IMR-90 (cell line): ENCODE results near the gene REPIN1. TPM values are rescaled to one million over a fixed set of nuclear protein-coding genes. Genes with fewer than 3 reads are reported as not detected.

Experiments used
- ATAC-seq: fragments of 200-7000 bp; cut with Tn5 transposase; 2 replicates; pipeline ENCODE4 v1.9.1; 2020; ENCODE audit warnings: low read depth, mild to moderate bottlenecking, moderate library complexity
- BruUV-seq: library from RNA; stranded (reverse); fragments of 400-500 nt; replicated peaks from 2 replicates; lab custom pipeline; 2021; lab: Mats Ljungman, UMichigan
- CTCF ChIA-PET: fragments of 300-600 bp; formaldehyde crosslinking; extraction: SDS; loops from one replicate; lab custom pipeline; 2021; ENCODE audit warnings: antibody characterized with exemption; lab: Yijun Ruan, JAX
- POLR2A ChIA-PET: fragments of 300-600 bp; sonication (Branson Sonifier 250); formaldehyde crosslinking; loops from one replicate; lab custom pipeline; 2022; ENCODE audit warnings: antibody characterized with exemption; ENCODE audit not compliant: unreplicated experiment; lab: Charles Lee
- DNase-seq: peaks from one replicate; pipeline ENCODE4 v3.0.0; 2013
- H2AFZ ChIP-seq: replicated peaks from 2 replicates; pipeline ENCODE3; 2013; ENCODE audit warnings: low read length, mild to moderate bottlenecking; ENCODE audit not compliant: poor library complexity
- H2AK5ac ChIP-seq: 2 replicates; pipeline ENCODE4 v1.6.1; 2013; ENCODE audit warnings: low read depth, low read length, inconsistent platforms
- H2AK9ac ChIP-seq: replicated peaks from 2 replicates; pipeline ENCODE3; 2013; ENCODE audit warnings: mild to moderate bottlenecking, low read depth, low read length, moderate library complexity; ENCODE audit not compliant: poor library complexity
- H2BK120ac ChIP-seq: 2 replicates; pipeline ENCODE4 v1.6.1; 2013; ENCODE audit warnings: low read depth, low read length, inconsistent platforms
- H2BK15ac ChIP-seq: 3 replicates; pipeline ENCODE4 v1.6.1; 2013; ENCODE audit warnings: low read depth, low read length, inconsistent platforms
- H2BK20ac ChIP-seq: 2 replicates; pipeline ENCODE4 v1.6.1; 2013; ENCODE audit warnings: low read depth, mild to moderate bottlenecking, inconsistent platforms, low read length, moderate library complexity
- H2BK5ac ChIP-seq: 2 replicates; pipeline ENCODE4 v1.6.1; 2013; ENCODE audit warnings: mild to moderate bottlenecking, low read depth, low read length, inconsistent platforms; ENCODE audit not compliant: poor library complexity, severe bottlenecking
- H3K14ac ChIP-seq: replicated peaks from 2 replicates; pipeline ENCODE4 v1.6.1; 2013; ENCODE audit warnings: low read depth, low read length, inconsistent platforms
- H3K18ac ChIP-seq: 2 replicates; pipeline ENCODE4 v1.6.1; 2013; ENCODE audit warnings: low read depth, low read length, control low read depth
- H3K23ac ChIP-seq: 2 replicates; pipeline ENCODE4 v1.6.1; 2013; ENCODE audit warnings: low read depth, low read length, inconsistent platforms
- H3K27ac ChIP-seq: 2 replicates; pipeline ENCODE4 v1.5.1; 2013; ENCODE audit warnings: mild to moderate bottlenecking, control low read depth, low read length; ENCODE audit not compliant: insufficient read depth
- H3K27me3 ChIP-seq: 2 replicates; pipeline ENCODE4 v1.6.1; 2013; ENCODE audit warnings: low read length; ENCODE audit not compliant: control insufficient read depth, insufficient read depth
- H3K36me3 ChIP-seq: 2 replicates; pipeline ENCODE4 v1.6.1; 2013; ENCODE audit warnings: low read length, mixed read lengths; ENCODE audit not compliant: control insufficient read depth, insufficient read depth
- H3K4ac ChIP-seq: 2 replicates; pipeline ENCODE4 v1.6.1; 2013; ENCODE audit warnings: low read depth, low read length, inconsistent platforms
- H3K4me1 ChIP-seq: 2 replicates; pipeline ENCODE4 v1.6.1; 2013; ENCODE audit warnings: low read length, mixed read lengths; ENCODE audit not compliant: control insufficient read depth, insufficient read depth
- H3K4me2 ChIP-seq: 2 replicates; pipeline ENCODE4 v1.6.1; 2013; ENCODE audit warnings: low read depth, mild to moderate bottlenecking, control low read depth, low read length, moderate library complexity
- H3K4me3 ChIP-seq: 2 replicates; pipeline ENCODE4 v1.5.1; 2013; ENCODE audit warnings: low read depth, mild to moderate bottlenecking, control low read depth, low read length, moderate library complexity; ENCODE audit not compliant: insufficient read depth
- H3K56ac ChIP-seq: 2 replicates; pipeline ENCODE4 v1.6.1; 2013; ENCODE audit warnings: low read length, inconsistent platforms; ENCODE audit not compliant: insufficient read depth; ENCODE audit errors: extremely low read depth
- H3K79me1 ChIP-seq, 2 experiments: 2 replicates each; pipeline ENCODE4 v1.6.1; 2013; ENCODE audit warnings: low read length in 2 of 2, inconsistent platforms in 1 of 2, low read depth in 1 of 2
- H3K9ac ChIP-seq: 2 replicates; pipeline ENCODE4 v1.6.1; 2013; ENCODE audit warnings: low read depth, low read length, control low read depth
- H3K9me1 ChIP-seq: 2 replicates; pipeline ENCODE4 v1.6.1; 2013; ENCODE audit warnings: low read length, inconsistent platforms; ENCODE audit not compliant: insufficient read depth
- H3K9me3 ChIP-seq: 2 replicates; pipeline ENCODE4 v1.6.1; 2013; ENCODE audit warnings: low read length; ENCODE audit not compliant: control insufficient read depth, insufficient read depth
- H4K20me1 ChIP-seq: 2 replicates; pipeline ENCODE4 v1.6.1; 2013; ENCODE audit warnings: low read length, inconsistent platforms; ENCODE audit not compliant: insufficient read depth
- H4K5ac ChIP-seq: 2 replicates; pipeline ENCODE4 v1.6.1; 2013; ENCODE audit warnings: mild to moderate bottlenecking, low read depth, low read length, control low read depth
- H4K8ac ChIP-seq, 2 experiments: 2 replicates each; pipeline ENCODE4 v1.6.1; 2013; ENCODE audit warnings: low read depth in 2 of 2, low read length in 2 of 2, control low read depth in 1 of 2, inconsistent platforms in 1 of 2
- H4K91ac ChIP-seq: 2 replicates; pipeline ENCODE4 v1.6.1; 2013; ENCODE audit warnings: low read depth, low read length, inconsistent platforms; ENCODE audit not compliant: insufficient read depth
- MXI1 ChIP-seq: IDR thresholded peaks from 2 replicates; pipeline ENCODE4 v1.6.1; 2012; ENCODE audit warnings: low read depth, mild to moderate bottlenecking, low read length, moderate library complexity, borderline replicate concordance
- NFE2L2 ChIP-seq: fragments of 150-350 bp; IDR thresholded peaks from 2 replicates; pipeline ENCODE4 v1.6.1; 2016; ENCODE audit warnings: low read depth, mild to moderate bottlenecking, low read length
- POLR2A ChIP-seq: IDR thresholded peaks from 2 replicates; pipeline ENCODE4 v1.6.1; 2012; ENCODE audit warnings: mild to moderate bottlenecking, low read depth, low read length
- RAD21 ChIP-seq: IDR thresholded peaks from 2 replicates; pipeline ENCODE4 v1.6.1; 2012; ENCODE audit warnings: low read length, improper control_type of control experiment
- RFX5 ChIP-seq: IDR thresholded peaks from 2 replicates; pipeline ENCODE4 v1.8.0; 2012; ENCODE audit warnings: low read depth, mild to moderate bottlenecking, low read length, moderate library complexity
- WGBS, 2 experiments: methylation state at CpG; one replicate each; pipeline versions ENCODE4 v1.1.5 to v1.1.7; 2013; ENCODE audit warnings: missing lambda C conversion rate in 2 of 2; ENCODE audit not compliant: insufficient read length in 1 of 2; ENCODE audit errors: extremely low coverage in 2 of 2; 5-methylcytosine and 5-hydroxymethylcytosine counted together
- dilution Hi-C: fragments of 300-500 bp; cut with HindIII; formaldehyde crosslinking; loops from one replicate; pipeline ENCODE4 v1.14.3; 2018; ENCODE audit warnings: low sequenced_read_pairs; ENCODE audit not compliant: unreplicated experiment
- in situ Hi-C: fragments of 300-500 bp; cut with MboI; formaldehyde crosslinking; loops from 3 replicates; pipeline ENCODE4 v1.14.3; 2019; ENCODE audit warnings: low sequenced_read_pairs, inconsistent platforms, mixed read lengths
- intact Hi-C: fragments of 100-400 bp; cut with micrococcal nuclease; formaldehyde crosslinking; loops from 2 replicates; pipeline ENCODE4 v1.10.0; 2022
- polyA plus RNA-seq, 3 experiments: library from polyadenylated mRNA; depleted of rRNA; stranded (reverse); fragments of >200 nt; gene quantifications; 2 replicates each; pipeline ENCODE4 v1.2.3, GENCODE V29; 2012; ENCODE audit warnings: low replicate concordance in 1 of 3
- total RNA-seq: library from RNA; depleted of rRNA; stranded (reverse); fragments of >200 nt; gene quantifications from 2 replicates; pipeline ENCODE4 v1.2.3, GENCODE V29; 2012
- TF ChIP-seq, protein P1 (sequence below): fragments of 150-350 bp; IDR thresholded peaks from 2 replicates; pipeline ENCODE4 v1.6.1; 2017; ENCODE audit warnings: mild to moderate bottlenecking, antibody characterized with exemption, low read length, low read depth
- TF ChIP-seq, protein P2 (sequence below): fragments of 150-350 bp; IDR thresholded peaks from 2 replicates; pipeline ENCODE4 v1.6.1; 2016; ENCODE audit warnings: low read depth, mild to moderate bottlenecking, low read length, moderate library complexity, borderline replicate concordance
- TF ChIP-seq, protein P3 (sequence below): conservative IDR thresholded peaks from 2 replicates; pipeline ENCODE4 v1.5.1; 2012; ENCODE audit warnings: mild to moderate bottlenecking, low read depth, low read length, improper control_type of control experiment

The REPIN1 gene
- total and polyA plus RNA-seq, 2 of the 4 experiments (the other 2 are of a cell fraction) = 19.4 to 50.6 TPM

DNA sequence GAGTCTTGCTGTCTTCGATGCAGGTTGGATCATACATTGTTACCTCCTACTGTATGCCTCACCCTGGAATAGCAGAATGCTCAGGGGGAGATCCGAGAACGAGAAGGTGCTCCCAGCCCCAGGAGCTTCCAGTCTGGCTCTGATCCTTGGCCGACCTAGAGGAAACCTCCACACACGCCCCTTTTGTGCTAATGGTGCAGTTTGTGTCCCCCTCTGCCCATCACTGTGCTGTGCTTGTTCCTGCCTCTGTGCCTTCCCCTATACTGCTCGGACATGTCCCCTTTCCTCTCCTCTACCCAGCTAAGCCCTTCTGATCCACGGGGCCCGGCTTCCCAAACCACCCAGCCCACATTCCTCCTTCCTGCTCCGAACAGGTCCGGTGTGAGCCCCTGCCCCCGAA lies 43.0 kb downstream of the REPIN1 start:
- Histone ChIP-seq H2BK120ac (no peak overlapping the region), H3K36me3 (no peaks in the 10 kb centered on the region; the same call in 1 of the 2 replicates), H3K14ac (no peak overlapping the region), H3K27me3 (no peaks in the 10 kb centered on the region), H3K4me1 (peaks cover 3% of the 10 kb centered on the region), H4K20me1 (no peaks in the 10 kb centered on the region; the same call in 1 of the 2 replicates), H3K23ac (no peak overlapping the region), H3K4ac (no peak overlapping the region), H2BK15ac (no peak overlapping the region), H4K5ac (no peak overlapping the region), H3K9me3 (no peaks in the 10 kb centered on the region), H2BK20ac (no peak overlapping the region), H3K9me1 (peaks cover 5% of the 10 kb centered on the region), H4K91ac (no peak overlapping the region), H2AFZ (no peak overlapping the region), H3K4me3 (no peak overlapping the region), H2BK5ac (no peak overlapping the region), H4K8ac (no peak overlapping the region), H2AK9ac (no peak overlapping the region), H2AK5ac (no peak overlapping the region), H3K4me2 (no peak overlapping the region), H3K27ac (no peak overlapping the region), H3K56ac (no peak overlapping the region), H3K79me1 (peaks cover 0 to 5% of the 10 kb centered on the region in 2 experiments; a peak in 2 of 4 replicates), H3K9ac (no peak overlapping the region), H3K18ac (no peak overlapping the region)
- dilution Hi-C loops = no loop called here
- ATAC-seq (no peak), DNase-seq (no peak)
- POLR2A ChIA-PET = no interaction called here
- in situ Hi-C loops = loop anchor here (25.0 kb wide), 2 partner anchors 549 to 576 kb away; partner anchors contain the start of genes ATP6V0E2, KCNH2 and NOS3
- CTCF ChIA-PET = interaction anchor here (0.5 kb wide), 1 partner anchor 55 kb away, joined by 3 read pairs; no protein-coding TSS in a partner anchor
- intact Hi-C loops = no loop called here
- TF ChIP-seq, protein P1, sequence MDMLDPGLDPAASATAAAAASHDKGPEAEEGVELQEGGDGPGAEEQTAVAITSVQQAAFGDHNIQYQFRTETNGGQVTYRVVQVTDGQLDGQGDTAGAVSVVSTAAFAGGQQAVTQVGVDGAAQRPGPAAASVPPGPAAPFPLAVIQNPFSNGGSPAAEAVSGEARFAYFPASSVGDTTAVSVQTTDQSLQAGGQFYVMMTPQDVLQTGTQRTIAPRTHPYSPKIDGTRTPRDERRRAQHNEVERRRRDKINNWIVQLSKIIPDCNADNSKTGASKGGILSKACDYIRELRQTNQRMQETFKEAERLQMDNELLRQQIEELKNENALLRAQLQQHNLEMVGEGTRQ = no peak
- TF ChIP-seq RAD21 (no peak), POLR2A (no peak), NFE2L2 (no peak), RFX5 (no peak), MXI1 (no peak)
- TF ChIP-seq, protein P2, sequence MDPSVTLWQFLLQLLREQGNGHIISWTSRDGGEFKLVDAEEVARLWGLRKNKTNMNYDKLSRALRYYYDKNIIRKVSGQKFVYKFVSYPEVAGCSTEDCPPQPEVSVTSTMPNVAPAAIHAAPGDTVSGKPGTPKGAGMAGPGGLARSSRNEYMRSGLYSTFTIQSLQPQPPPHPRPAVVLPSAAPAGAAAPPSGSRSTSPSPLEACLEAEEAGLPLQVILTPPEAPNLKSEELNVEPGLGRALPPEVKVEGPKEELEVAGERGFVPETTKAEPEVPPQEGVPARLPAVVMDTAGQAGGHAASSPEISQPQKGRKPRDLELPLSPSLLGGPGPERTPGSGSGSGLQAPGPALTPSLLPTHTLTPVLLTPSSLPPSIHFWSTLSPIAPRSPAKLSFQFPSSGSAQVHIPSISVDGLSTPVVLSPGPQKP = no peak
- TF ChIP-seq, protein P3, sequence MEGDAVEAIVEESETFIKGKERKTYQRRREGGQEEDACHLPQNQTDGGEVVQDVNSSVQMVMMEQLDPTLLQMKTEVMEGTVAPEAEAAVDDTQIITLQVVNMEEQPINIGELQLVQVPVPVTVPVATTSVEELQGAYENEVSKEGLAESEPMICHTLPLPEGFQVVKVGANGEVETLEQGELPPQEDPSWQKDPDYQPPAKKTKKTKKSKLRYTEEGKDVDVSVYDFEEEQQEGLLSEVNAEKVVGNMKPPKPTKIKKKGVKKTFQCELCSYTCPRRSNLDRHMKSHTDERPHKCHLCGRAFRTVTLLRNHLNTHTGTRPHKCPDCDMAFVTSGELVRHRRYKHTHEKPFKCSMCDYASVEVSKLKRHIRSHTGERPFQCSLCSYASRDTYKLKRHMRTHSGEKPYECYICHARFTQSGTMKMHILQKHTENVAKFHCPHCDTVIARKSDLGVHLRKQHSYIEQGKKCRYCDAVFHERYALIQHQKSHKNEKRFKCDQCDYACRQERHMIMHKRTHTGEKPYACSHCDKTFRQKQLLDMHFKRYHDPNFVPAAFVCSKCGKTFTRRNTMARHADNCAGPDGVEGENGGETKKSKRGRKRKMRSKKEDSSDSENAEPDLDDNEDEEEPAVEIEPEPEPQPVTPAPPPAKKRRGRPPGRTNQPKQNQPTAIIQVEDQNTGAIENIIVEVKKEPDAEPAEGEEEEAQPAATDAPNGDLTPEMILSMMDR = no peak
- no TSS peak for BruUV-seq
- WGBS, 2 experiments = 75% methylated on average over 2 of the region's 11 CpGs; no CpG with 5 or more reads in 1 of the 2 experiments
